Measurements from ENCODE around the gene MED25.

MED25 gene

DNA sequence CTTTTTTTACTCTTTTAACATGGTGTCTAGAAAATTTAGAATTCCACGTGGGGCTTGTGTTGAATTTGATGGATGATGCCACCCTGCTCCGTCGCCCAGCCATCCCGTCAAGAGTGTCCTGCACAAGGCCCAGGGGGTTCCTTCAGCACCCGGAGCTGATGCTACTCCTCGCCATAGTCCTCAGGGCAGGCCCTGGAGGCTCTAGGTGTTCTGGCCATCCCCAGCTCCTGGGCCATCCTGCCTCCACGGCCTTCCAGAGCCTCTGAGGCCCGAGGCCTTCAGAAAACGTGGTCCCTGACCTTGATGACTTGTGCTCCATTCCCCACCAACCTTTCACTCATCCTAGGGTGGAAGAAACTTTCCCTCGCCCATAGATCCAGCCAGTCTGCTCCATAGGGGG lies 55.7 kb downstream of the MED25 start:
- no peak for DNase-seq (ENCODE audit: low read depth)

GRCh38 chr19:49874503-49875157 lies 56.5 kb downstream of the MED25 start:
- DNase-seq (ENCODE audit: low read depth), result no peak

GRCh38 chr19:49875177-49875576 lies 57.1 kb downstream of the MED25 start:
- DNase-seq (ENCODE audit: low read depth), result no peak

DNA sequence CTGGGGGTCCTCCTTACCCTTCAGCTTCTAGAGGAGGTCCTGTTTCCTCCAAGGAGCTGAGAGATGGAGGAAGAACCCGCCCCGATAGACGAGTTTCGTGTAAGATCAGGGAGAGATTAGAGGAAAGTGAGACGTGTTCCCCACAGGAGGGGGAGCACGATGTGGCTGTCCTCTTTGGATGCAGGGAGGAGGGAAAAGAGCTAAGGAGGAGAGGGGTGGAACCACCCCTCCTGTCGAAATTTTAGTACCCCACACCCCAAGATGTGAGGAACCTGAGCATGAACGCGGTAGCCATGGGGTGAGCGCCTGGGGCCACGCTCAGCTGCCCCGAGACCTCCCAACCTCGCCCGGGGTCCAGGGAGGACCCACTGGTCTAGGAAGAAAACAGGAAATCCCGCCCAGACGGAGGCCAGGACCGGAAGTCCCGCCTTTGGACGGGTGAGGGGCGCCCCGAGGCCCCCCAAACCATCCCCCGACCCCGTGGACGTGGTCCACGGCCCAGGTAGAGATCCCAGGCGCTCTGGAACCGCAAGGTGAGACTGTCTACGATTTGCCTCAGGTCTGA lies 57.9 kb downstream of the MED25 start:
- peak; percentile 43 for DNase-seq (ENCODE audit: low read depth)

GRCh38 chr19:49876422-49877019 lies 58.4 kb downstream of the MED25 start:
- DNase-seq (ENCODE audit: low read depth), result peak; percentile 97

- peak; percentile 97 for DNase-seq (ENCODE audit: low read depth)
Observed at GRCh38 chr19:49877020-49877878, 59.2 kb downstream of the MED25 start, which contains the start of the genes AKT1S1 and TBC1D17. AKT1S1 (minus strand) TSS chr19:49877355; CDS start chr19:49873295, 4,060 bp downstream. TBC1D17 (plus strand) TSS chr19:49877702; CDS start chr19:49877724, 22 bp downstream.

DNA sequence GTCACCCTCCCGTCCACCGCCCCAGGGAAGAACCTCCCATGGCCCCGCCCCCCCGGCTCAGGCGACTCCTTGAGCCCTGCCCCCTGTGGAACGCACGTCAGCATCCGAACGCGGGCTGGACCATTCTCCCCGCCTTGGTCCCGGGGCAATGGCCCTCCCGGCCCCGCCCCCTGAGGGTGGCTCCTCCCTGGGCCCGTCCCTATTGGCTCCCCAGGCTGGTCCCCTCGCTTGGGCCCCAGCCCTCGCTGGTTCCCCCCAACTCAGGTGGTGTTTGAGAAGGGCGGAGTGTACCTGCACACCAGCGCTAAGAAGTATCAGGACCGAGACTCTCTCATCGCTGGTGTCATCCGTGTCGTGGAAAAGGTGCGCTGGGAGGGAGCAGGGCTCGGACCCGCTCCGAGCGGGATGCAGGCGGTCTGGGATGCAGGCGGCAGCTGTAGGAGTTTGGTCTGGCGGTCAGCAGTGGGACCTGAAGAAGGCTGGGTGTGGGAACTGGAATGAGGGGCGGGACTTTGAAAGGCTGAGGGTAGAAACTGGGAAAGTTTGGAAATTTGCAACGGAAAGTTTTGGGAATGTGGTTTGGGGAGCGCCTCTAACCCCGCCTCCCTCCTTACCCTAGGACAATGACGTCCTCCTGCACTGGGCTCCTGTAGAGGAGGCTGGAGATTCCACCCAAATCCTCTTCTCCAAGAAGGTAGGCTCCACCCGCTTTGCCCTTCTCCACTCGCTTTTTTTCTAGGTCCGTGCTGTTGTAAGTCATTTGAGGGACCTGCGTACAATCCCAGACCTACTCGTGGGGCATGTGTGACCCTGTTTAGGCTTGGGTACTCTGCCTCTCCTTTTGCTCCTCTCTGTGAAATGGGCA lies 60.0 kb downstream of the MED25 start:
- DNase-seq (ENCODE audit: low read depth), result peak; percentile 96

DNA sequence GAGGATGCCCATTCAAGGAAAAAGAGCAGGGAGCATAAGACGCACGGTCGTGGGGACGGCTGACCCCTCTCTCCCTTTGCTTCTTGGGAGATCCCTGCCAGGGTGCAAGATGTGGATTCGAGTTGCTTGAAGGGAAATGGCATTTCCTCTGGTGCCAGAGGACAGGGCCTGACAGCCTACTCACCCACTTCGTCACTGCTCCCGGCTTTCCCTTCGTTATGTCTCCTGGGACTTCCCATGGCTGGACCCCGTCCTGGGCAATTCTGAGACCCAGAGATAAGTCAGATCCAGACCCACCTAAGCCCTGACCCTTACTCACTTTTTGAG lies 60.6 kb downstream of the MED25 start:
- no peak for DNase-seq (ENCODE audit: low read depth)

- DNase-seq (ENCODE audit: low read depth), result no peak
Observed at GRCh38 chr19:49879243-49879963, 61.3 kb downstream of the MED25 start.

GRCh38 chr19:49880162-49880869 lies 62.2 kb downstream of the MED25 start:
- DNase-seq (ENCODE audit: low read depth), result no peak

DNA sequence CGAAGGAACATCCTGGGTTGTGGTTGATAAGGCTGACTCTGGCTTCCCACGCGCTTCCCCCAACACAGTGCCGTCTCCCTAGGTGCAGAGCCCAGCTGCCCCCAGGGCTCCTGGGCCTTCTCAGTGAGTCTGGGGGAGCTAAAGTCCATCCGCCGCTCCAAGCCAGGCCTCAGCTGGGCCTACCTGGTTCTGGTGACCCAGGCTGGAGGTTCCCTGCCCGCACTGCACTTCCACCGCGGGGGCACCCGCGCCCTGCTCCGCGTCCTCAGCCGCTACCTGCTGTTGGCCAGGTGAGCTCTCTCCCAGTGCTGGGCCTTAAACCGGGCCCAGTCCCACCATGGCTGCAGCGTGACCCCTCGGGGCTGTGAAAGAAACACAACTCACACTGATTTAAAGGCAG lies 63.1 kb downstream of the MED25 start:
- no peak for DNase-seq (ENCODE audit: low read depth)

GRCh38 chr19:49881672-49882394 lies 63.7 kb downstream of the MED25 start:
- no peak for DNase-seq (ENCODE audit: low read depth)

- DNase-seq (ENCODE audit: low read depth), result no peak
Observed at GRCh38 chr19:49882643-49883042, 64.6 kb downstream of the MED25 start.

DNA sequence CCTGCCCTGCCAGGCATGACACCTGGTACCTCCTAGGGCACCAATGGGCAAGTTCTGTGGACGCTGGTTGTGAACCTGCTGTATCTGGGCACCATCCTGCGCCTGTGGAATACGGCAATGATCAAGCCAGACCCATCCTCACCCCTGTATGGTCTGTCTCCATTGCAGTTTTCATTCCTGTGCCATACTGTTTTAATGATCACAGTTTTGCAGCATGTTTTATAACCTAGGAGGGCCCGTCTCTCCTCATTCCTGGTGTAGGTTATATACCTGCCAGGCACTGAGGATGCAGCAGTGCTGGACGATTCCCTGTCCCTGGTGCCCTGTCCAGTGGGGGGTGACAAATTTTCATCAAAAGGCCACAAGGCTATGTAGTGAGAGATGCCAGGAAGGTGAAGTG lies 65.0 kb downstream of the MED25 start:
- no peak for DNase-seq (ENCODE audit: low read depth)

- no peak for DNase-seq (ENCODE audit: low read depth)
Observed at GRCh38 chr19:49884109-49884508, 66.0 kb downstream of the MED25 start.

- DNase-seq (ENCODE audit: low read depth), result no peak
Observed at GRCh38 chr19:49884760-49885159, 66.7 kb downstream of the MED25 start.

Measured in stimulated activated CD4-positive, alpha-beta T cell treated with anti-CD3 and anti-CD28 coated beads, Interleukin-2, amount 100 ng/mL, for 4 hours (primary cell).